Transverse colon (tissue), 4 donors: ENCODE data around the gene FZD4. TPM values are rescaled to one million over a fixed set of nuclear protein-coding genes. Genes with fewer than 3 reads are reported as not detected.
A peak's percentile ranks its signal among the peaks of the same experiment; 100 is the strongest.

Experiments used
- DNase-seq: peaks from one replicate; pipeline ENCODE4 v3.0.0-alpha.2; 2019
- H3K27ac ChIP-seq, 4 donors: fragments of 200-600 bp; sonication (generic); 2 replicates each; pipeline ENCODE4 v1.5.1; 2016 to 2018; ENCODE audit warnings: inconsistent platforms in 4 of 4
- H3K27me3 ChIP-seq: fragments of 200-600 bp; sonication (generic); 2 replicates; pipeline ENCODE4 v1.5.1; 2017; ENCODE audit warnings: inconsistent platforms
- H3K36me3 ChIP-seq, 4 donors: fragments of 200-600 bp; sonication (generic); 2 replicates each; pipeline ENCODE4 v1.5.1; 2017 to 2019; ENCODE audit warnings: inconsistent platforms in 4 of 4
- H3K4me1 ChIP-seq, 4 donors: fragments of 200-600 bp; sonication (generic); 2 replicates each; pipeline ENCODE4 v1.5.1; 2017 to 2020; ENCODE audit warnings: inconsistent platforms in 4 of 4
- H3K4me3 ChIP-seq, 4 donors: fragments of 200-600 bp; sonication (generic); 1 replicate in 1 of 4; 2 replicates in 3 of 4; pipeline versions ENCODE4 v1.5.1 to v1.6.1; 2017 to 2019; ENCODE audit warnings: inconsistent platforms in 4 of 4
- H3K9me3 ChIP-seq, 2 donors: fragments of 200-600 bp; sonication (generic); 2 replicates each; pipeline ENCODE4 v1.5.1; 2017 to 2019; ENCODE audit warnings: inconsistent platforms in 2 of 2
- EP300 ChIP-seq: sonication (generic); formaldehyde crosslinking; IDR thresholded peaks from one replicate; pipeline ENCODE4 v1.6.1; 2017; ENCODE audit warnings: antibody characterized with exemption, low read depth
- POLR2A ChIP-seq: fragments of 450-650 bp; IDR thresholded peaks from one replicate; pipeline ENCODE4 v1.6.1; 2016; ENCODE audit warnings: antibody characterized with exemption, mild to moderate bottlenecking, moderate library complexity
- POLR2AphosphoS5 ChIP-seq, 3 donors: sonication (generic); formaldehyde crosslinking; IDR thresholded peaks; one replicate each; pipeline ENCODE4 v1.6.1; 2016; ENCODE audit warnings: antibody characterized with exemption in 3 of 3
- WGBS, 2 donors: methylation state at CpG; one replicate each; pipeline ENCODE4 v1.1.5; 2018; ENCODE audit warnings: low coverage in 1 of 2; 5-methylcytosine and 5-hydroxymethylcytosine counted together
- in situ Hi-C, 4 donors: fragments of 200-750 bp; cut with MboI; loops; one replicate each; pipeline versions ENCODE4 v1.15.0 to v1.15.1; 2017; ENCODE audit warnings: low sequenced_read_pairs in 3 of 4, low pct_ligation_motif_present in 1 of 4, low pct_unique_long_range_greater_than_20kb in 1 of 4
- intact Hi-C: fragments of 100-400 bp; cut with DNase I; formaldehyde crosslinking; loops from one replicate; pipeline ENCODE4 v1.15.1; 2023; ENCODE audit warnings: low total_unique reads
- total RNA-seq, 4 donors: library from RNA; depleted of rRNA; stranded (reverse); fragments of >200 nt; gene quantifications; one replicate each; pipeline ENCODE4 v1.1.0, GENCODE V29; 2016
- TF ChIP-seq, protein P1 (sequence below), 5 experiments: fragments of 200-600 bp in 3 of 5; fragments of 450-650 bp in 2 of 5; sonication (generic) in 3 of 5; IDR thresholded peaks; 1 replicate in 2 of 5; 2 replicates in 3 of 5; pipeline ENCODE4 v1.5.1; 2016 to 2017; ENCODE audit warnings: antibody characterized with exemption in 5 of 5, inconsistent platforms in 3 of 5, mild to moderate bottlenecking in 2 of 5, moderate library complexity in 1 of 5

The FZD4 gene
- total RNA-seq, 4 donors from 2014 or later: 9.1 to 27.1 (median 18.1) TPM

DNA sequence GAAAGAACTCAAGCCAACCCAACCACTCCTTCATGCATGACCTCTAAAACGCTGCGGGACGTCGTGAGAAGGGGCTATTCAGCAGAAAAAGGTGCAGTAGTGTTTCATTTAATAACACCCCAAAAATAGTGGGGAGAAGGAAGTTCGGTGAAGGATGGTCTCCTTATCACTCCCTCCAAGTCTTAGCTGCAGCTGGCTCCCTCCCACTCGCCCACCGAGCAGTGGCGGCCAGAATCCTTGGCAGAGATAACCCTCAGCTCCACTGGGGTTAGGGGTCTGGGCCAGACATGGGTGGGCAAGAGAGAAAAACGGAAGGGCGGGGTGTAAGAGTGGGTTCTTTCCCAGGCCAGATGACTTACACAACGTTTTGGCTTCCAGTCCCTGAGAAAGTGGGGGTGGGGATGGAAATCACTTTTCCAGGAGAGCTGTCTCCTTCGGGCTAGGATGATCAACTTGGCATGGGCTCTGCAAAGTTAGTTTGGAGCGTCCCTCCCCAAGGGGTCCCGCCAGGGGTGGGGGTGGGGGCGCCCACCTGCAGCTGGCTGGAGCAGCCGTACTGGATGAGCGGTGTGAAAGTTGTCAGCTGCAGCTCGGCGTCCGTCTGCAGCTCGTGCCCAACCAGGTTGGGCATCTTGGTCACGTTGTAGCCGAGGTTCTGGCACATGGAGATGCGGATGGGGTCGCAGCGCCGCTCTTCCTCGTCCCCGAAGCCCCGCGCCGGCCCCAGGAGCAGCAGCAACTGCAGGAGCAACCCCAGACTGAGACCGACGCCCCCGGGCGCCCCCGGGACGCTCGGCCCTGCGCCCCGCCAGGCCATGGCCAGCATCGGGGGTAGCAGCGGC is 705 bp downstream of the FZD4 start:
- no peak for TF ChIP-seq POLR2A
- TF ChIP-seq, protein P1, sequence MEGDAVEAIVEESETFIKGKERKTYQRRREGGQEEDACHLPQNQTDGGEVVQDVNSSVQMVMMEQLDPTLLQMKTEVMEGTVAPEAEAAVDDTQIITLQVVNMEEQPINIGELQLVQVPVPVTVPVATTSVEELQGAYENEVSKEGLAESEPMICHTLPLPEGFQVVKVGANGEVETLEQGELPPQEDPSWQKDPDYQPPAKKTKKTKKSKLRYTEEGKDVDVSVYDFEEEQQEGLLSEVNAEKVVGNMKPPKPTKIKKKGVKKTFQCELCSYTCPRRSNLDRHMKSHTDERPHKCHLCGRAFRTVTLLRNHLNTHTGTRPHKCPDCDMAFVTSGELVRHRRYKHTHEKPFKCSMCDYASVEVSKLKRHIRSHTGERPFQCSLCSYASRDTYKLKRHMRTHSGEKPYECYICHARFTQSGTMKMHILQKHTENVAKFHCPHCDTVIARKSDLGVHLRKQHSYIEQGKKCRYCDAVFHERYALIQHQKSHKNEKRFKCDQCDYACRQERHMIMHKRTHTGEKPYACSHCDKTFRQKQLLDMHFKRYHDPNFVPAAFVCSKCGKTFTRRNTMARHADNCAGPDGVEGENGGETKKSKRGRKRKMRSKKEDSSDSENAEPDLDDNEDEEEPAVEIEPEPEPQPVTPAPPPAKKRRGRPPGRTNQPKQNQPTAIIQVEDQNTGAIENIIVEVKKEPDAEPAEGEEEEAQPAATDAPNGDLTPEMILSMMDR (IDR thresholded peaks at IDR 0.05): peak in 2 of 5 experiments; percentile 13 to 14
- Histone ChIP-seq H3K4me3 (peak overlapping the region; percentile 51 to 99 (median 86)), H3K27ac (peak overlapping the region; percentile 91 to 98 (median 95)), H3K36me3 (no peaks in the 10 kb centered on the region), H3K9me3 (no peaks in the 10 kb centered on the region), H3K27me3 (no peaks in the 10 kb centered on the region), H3K4me1 (peaks cover 10 to 24% (median 19%) of the 10 kb centered on the region in 4 donors)
- intact Hi-C loops: loop anchor here (5.0 kb wide), 1 partner anchor 83 kb away; the partner anchor contains the start of gene TMEM135
- 13 to 53% methylated on average over 7 to 40 of the region's 43 CpGs for WGBS, 2 donors
- in situ Hi-C loops: no loop called here
- DNase-seq: peak; percentile 14

- WGBS, 2 donors: 71% methylated on average over 7 to 8 of the region's 8 CpGs
- H3K4me1 ChIP-seq: peaks cover 10 to 46% (median 22%) of the 10 kb centered on the region in 4 donors
- no peaks in the 10 kb centered on the region for H3K9me3 ChIP-seq
- no peaks in the 10 kb centered on the region for H3K36me3 ChIP-seq
- peak overlapping the region in 2 of 4 donors; percentile 1 to 51 for H3K4me3 ChIP-seq
- intact Hi-C loops: no loop called here
- DNase-seq: no peak
- no peaks in the 10 kb centered on the region for H3K27me3 ChIP-seq
- TF ChIP-seq POLR2A (no peak), EP300 (no peak), POLR2AphosphoS5 (IDR thresholded peaks at IDR 0.05) (no peak)
- TF ChIP-seq, protein P1 (IDR thresholded peaks at IDR 0.05): no peak
- H3K27ac ChIP-seq: peak overlapping the region; percentile 31 to 98 (median 94)
- in situ Hi-C loops: no loop called here
Measured at GRCh38 chr11:86952221-86952875, 2.8 kb downstream of the FZD4 start.

GRCh38 chr11:86951706-86952105 is 3.5 kb downstream of the FZD4 start:
- H3K27ac ChIP-seq: peak overlapping the region; percentile 31 to 98 (median 94)
- H3K4me3 ChIP-seq: peak overlapping the region in 1 of 4 donors; percentile 1

DNA sequence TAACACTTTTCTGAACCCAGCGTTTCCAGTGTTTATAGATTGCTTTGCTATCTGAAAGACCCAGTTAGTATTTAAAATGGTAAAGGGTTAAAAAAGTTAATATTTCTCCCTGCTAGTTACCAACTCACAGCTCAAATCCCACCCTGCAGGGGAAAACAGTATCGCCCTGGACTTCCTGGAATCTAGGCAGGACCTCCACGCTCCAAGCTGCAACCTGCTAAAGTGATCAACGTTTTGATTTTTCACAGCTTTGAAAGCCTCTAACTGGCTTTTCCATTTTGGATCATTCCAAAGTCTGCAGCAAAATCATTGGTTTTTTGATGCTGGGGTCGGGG is 4.6 kb downstream of the FZD4 start:
- Histone ChIP-seq H3K36me3 (no peaks in the 10 kb centered on the region), H3K9me3 (no peaks in the 10 kb centered on the region), H3K27me3 (no peaks in the 10 kb centered on the region), H3K4me1 (peaks cover 10 to 52% (median 15%) of the 10 kb centered on the region in 4 donors), H3K27ac (peak overlapping the region; percentile 46 to 98 (median 67)), H3K4me3 (no peak overlapping the region)
- TF ChIP-seq POLR2A: no peak
- no peak for TF ChIP-seq POLR2AphosphoS5 (IDR thresholded peaks at IDR 0.05)
- no peak for TF ChIP-seq EP300
- intact Hi-C loops: no loop called here
- WGBS, 2 donors: 52 to 66% methylated on average over 4 to 5 of the region's 5 CpGs
- no peak for DNase-seq
- in situ Hi-C loops: no loop called here

More at GRCh38 chr11:86951706-86952105, 3.5 kb downstream of the FZD4 start:
- 77% methylated on average over 3 of the region's 3 CpGs; no CpG with 5 or more reads in 1 of the 2 donors for WGBS, 2 donors
- Histone ChIP-seq H3K36me3 (no peaks in the 10 kb centered on the region), H3K27me3 (no peaks in the 10 kb centered on the region), H3K9me3 (no peaks in the 10 kb centered on the region), H3K4me1 (peaks cover 10 to 45% (median 19%) of the 10 kb centered on the region in 4 donors)
- in situ Hi-C loops (no loop called here), intact Hi-C loops (no loop called here)
- no peak for TF ChIP-seq POLR2A
- TF ChIP-seq POLR2AphosphoS5 (IDR thresholded peaks at IDR 0.05): no peak
- no peak for TF ChIP-seq EP300
- TF ChIP-seq, protein P1 (IDR thresholded peaks at IDR 0.05): no peak
- DNase-seq: no peak
